Measurements from ENCODE around the gene MGP.
A peak's percentile ranks its signal among the peaks of the same experiment; 100 is the strongest.

Gene MGP

DNA sequence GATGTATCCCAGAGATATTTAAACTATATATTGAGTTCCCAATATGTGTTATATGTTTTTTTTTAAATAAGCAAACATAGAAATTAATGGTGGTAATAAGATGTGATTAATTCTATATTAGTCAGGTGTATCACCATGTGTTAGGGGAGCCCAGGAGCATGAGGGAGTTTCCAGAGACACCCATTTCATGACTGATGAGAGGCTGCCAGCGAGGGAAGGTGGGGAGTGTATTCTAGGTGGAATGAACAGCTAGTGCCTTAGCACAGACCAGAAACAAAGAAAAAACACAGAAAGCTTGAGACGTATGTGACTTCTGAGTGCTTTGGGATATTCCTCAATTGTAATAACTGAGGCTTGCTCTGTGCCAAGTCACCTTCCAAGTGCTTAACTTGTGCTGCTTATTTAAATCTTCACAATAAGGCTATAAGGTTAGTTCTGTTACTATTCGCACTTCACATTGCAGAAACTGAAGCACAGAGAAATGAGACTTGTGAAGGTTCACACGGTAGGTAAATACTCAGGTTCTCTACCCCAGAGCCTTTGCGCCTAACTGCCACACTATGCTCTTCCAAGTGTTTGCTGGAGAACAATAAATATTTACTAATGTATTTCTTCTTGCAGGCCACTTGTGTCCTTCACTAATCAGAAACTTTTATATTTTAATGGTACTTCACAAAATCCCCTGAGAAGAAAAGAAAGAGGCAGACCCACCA, 17.9 kb upstream of the MGP start:
- Histone ChIP-seq H3K4me1 (ENCODE audit: control insufficient read depth, insufficient read depth, low read length, poor library complexity, severe bottlenecking) (no peaks in the 10 kb centered on the region), H3K4me3 (ENCODE audit: extremely low read depth, insufficient read depth, low read length, poor library complexity, severe bottlenecking) (no peak overlapping the region), H3K9me3 (ENCODE audit: control insufficient read depth, low read length) (no peaks in the 10 kb centered on the region), H3K27ac (ENCODE audit: low read depth, low read length, severe bottlenecking) (no peak overlapping the region), H3K36me3 (ENCODE audit: control insufficient read depth, insufficient read depth, low read length) (no peaks in the 10 kb centered on the region)
- WGBS, 2 experiments (ENCODE audit: insufficient coverage in 2 of 2) = 90 to 100% methylated on average over 1 to 4 of the region's 5 CpGs

DNA sequence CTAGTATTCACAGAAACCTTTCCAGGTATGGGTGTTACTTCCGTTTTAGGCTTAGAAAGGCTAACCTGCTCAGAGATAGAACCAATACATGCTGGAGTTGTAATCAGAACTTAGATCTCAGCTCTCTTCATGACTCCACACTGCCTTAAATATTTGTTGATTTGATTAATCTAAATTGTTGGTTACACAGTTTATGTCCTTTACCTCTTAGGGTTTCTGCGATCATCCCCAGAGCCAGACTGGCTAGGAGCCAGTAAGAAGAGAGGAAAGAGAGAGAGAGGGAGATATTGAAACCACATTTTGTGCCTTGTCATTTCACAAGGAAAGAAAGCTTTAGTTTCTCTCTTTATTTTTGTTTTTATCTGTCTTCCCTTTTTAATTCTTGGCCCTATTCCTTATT, 16.8 kb upstream of the MGP start:
- no peaks in the 10 kb centered on the region for H3K9me3 ChIP-seq (ENCODE audit: control insufficient read depth, low read length)
- no peak overlapping the region for H3K4me3 ChIP-seq (ENCODE audit: extremely low read depth, insufficient read depth, low read length, poor library complexity, severe bottlenecking)
- H3K36me3 ChIP-seq (ENCODE audit: control insufficient read depth, insufficient read depth, low read length) = no peaks in the 10 kb centered on the region
- H3K27ac ChIP-seq (ENCODE audit: low read depth, low read length, severe bottlenecking) = no peak overlapping the region
- no peaks in the 10 kb centered on the region for H3K4me1 ChIP-seq (ENCODE audit: control insufficient read depth, insufficient read depth, low read length, poor library complexity, severe bottlenecking)
- 100% methylated on average over 2 of the region's 2 CpGs; no CpG with 5 or more reads in 1 of the 2 experiments for WGBS, 2 experiments (ENCODE audit: insufficient coverage in 2 of 2)

DNA sequence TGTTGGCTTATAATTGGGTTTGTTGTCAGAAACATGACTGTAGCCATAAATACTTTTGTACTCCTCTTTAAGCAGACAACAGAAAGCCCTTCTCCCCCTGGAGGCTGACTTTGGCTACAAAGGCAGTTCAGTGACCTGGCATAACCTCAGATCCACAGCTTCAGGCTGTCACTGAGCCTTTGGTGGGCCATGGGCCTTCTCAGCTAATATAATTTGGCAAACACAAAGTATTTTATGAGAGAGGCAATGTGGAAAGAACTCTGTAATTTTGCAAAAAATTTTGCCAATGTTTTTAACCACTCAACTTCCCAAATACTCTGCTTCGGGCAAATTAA, 15.5 kb upstream of the MGP start:
- 83 to 100% methylated on average over 1 of the region's 1 CpG for WGBS, 2 experiments (ENCODE audit: insufficient coverage in 2 of 2)
- Histone ChIP-seq H3K4me1 (ENCODE audit: control insufficient read depth, insufficient read depth, low read length, poor library complexity, severe bottlenecking) (peaks cover 4% of the 10 kb centered on the region), H3K36me3 (ENCODE audit: control insufficient read depth, insufficient read depth, low read length) (no peaks in the 10 kb centered on the region), H3K27ac (ENCODE audit: low read depth, low read length, severe bottlenecking) (no peak overlapping the region), H3K9me3 (ENCODE audit: control insufficient read depth, low read length) (no peaks in the 10 kb centered on the region), H3K4me3 (ENCODE audit: extremely low read depth, insufficient read depth, low read length, poor library complexity, severe bottlenecking) (no peak overlapping the region)

DNA sequence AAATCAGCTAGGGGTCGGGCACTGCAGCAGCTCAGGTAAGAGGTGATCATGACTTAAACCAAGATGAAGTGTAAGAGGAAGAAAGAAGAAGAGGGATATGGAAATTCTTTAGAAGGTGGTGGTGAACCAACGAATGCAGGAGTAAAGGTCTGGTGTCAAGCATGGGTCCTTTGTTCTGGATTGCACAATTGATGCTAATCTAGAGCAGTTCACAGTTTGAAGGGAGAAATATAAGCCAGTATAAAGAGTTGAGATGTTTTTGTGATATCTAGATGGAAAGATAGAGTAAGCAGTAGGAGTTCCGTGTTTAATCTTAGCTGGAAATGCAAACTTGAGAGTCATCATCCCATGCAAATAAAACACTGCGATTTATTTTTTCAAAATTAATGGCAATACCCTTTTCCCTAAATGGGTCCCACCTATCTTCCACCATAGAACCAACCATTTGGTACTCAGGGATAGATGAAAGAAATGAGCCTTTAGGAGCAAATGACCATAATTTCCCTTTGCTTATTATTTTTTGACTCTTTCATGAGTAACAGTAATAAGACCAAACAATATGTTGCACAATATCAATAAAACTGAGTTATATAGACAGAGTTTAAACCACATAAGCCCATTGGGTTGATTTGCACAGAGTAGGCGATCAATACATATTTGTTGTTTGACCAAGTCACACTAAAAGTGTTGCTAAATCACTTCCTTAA, 15.0 kb upstream of the MGP start:
- H3K27ac ChIP-seq (ENCODE audit: low read depth, low read length, severe bottlenecking) = no peak overlapping the region
- 81 to 94% methylated on average over 2 to 3 of the region's 5 CpGs for WGBS, 2 experiments (ENCODE audit: insufficient coverage in 2 of 2)

DNA sequence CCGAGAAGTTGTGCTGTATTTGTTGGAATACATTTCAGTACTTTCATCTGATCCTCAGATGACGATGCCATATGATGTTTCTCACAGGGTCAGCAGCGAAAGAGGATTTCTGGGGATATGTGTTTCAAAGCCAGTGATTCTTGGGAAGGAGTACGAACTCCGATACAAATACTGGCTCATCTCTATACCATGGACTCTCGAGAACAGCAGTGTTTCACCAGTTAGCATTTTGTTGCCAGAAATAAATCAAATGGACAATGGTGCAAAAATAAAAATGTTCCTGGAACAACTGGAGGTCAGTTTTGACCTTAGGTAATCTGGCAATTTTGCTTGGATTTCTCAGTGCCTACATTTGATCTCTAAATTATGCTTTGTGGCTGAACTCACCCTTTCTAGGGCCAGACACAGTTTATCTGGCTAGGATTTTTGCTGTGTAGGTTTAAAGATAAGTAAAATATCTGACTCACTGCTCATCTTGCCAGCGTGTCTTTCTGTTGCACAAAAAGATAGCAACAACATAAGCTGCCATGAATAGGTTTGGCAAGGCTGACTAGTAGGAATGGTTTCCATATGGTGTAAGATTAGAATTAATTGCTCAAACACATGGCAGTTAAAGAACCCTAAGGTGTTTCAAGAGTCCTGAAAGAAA, 11.0 kb upstream of the MGP start:
- H3K27ac ChIP-seq (ENCODE audit: low read depth, low read length, severe bottlenecking) = peak overlapping the region; percentile 63
- H3K36me3 ChIP-seq (ENCODE audit: control insufficient read depth, insufficient read depth, low read length) = no peaks in the 10 kb centered on the region
- peaks cover 4% of the 10 kb centered on the region for H3K4me1 ChIP-seq (ENCODE audit: control insufficient read depth, insufficient read depth, low read length, poor library complexity, severe bottlenecking)
- H3K9me3 ChIP-seq (ENCODE audit: control insufficient read depth, low read length) = no peaks in the 10 kb centered on the region
- no peak overlapping the region for H3K4me3 ChIP-seq (ENCODE audit: extremely low read depth, insufficient read depth, low read length, poor library complexity, severe bottlenecking)
- 40 to 93% methylated on average over 1 to 5 of the region's 7 CpGs for WGBS, 2 experiments (ENCODE audit: insufficient coverage in 2 of 2)

More for the DNA sequence above, 15.0 kb upstream of the MGP start:
- no peaks in the 10 kb centered on the region for H3K9me3 ChIP-seq (ENCODE audit: control insufficient read depth, low read length)
- H3K4me1 ChIP-seq (ENCODE audit: control insufficient read depth, insufficient read depth, low read length, poor library complexity, severe bottlenecking) = peaks cover 4% of the 10 kb centered on the region
- H3K4me3 ChIP-seq (ENCODE audit: extremely low read depth, insufficient read depth, low read length, poor library complexity, severe bottlenecking) = no peak overlapping the region
- H3K36me3 ChIP-seq (ENCODE audit: control insufficient read depth, insufficient read depth, low read length) = no peaks in the 10 kb centered on the region

DNA sequence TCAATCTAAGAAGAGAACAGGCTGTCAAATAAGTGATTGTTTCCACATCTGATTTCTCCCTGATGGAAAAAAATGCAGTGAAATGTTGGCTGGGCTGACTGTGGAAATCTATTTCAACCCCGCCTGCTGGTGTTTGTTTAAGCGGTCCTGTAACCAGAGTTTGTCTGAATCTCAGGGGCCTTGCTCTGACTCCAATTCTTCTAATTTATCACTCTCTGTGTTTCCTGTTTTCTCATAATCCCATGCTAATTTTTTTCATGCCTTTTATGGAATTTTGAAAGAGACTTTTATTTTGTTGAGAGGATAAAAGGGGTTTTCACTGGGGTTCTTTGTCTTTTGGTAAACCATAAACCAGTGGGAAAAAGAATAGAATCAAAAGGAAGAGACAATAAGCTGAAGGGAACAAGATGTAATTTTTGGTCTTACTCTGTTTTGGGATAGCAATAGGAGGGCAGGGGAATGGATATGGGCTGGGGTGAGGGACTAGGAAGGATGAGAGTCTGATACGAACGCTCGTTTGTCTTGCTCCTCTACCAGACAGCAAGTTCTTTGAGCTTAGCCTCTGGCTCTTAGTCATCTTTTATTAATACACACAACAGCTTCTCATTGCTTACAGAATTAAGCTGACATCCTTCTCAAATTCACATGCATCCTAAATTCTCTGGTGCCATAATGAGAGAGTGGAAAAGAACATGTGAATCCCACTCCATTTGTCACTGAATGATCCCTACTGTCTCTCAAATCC, 8.0 kb upstream of the MGP start:
- H3K36me3 ChIP-seq (ENCODE audit: control insufficient read depth, insufficient read depth, low read length) = no peaks in the 10 kb centered on the region
- H3K4me1 ChIP-seq (ENCODE audit: control insufficient read depth, insufficient read depth, low read length, poor library complexity, severe bottlenecking) = peaks cover 4% of the 10 kb centered on the region
- WGBS, 2 experiments (ENCODE audit: insufficient coverage in 2 of 2) = 83 to 100% methylated on average over 1 to 2 of the region's 5 CpGs
- H3K4me3 ChIP-seq (ENCODE audit: extremely low read depth, insufficient read depth, low read length, poor library complexity, severe bottlenecking) = no peak overlapping the region
- H3K9me3 ChIP-seq (ENCODE audit: control insufficient read depth, low read length) = no peaks in the 10 kb centered on the region
- H3K27ac ChIP-seq (ENCODE audit: low read depth, low read length, severe bottlenecking) = no peak overlapping the region

DNA sequence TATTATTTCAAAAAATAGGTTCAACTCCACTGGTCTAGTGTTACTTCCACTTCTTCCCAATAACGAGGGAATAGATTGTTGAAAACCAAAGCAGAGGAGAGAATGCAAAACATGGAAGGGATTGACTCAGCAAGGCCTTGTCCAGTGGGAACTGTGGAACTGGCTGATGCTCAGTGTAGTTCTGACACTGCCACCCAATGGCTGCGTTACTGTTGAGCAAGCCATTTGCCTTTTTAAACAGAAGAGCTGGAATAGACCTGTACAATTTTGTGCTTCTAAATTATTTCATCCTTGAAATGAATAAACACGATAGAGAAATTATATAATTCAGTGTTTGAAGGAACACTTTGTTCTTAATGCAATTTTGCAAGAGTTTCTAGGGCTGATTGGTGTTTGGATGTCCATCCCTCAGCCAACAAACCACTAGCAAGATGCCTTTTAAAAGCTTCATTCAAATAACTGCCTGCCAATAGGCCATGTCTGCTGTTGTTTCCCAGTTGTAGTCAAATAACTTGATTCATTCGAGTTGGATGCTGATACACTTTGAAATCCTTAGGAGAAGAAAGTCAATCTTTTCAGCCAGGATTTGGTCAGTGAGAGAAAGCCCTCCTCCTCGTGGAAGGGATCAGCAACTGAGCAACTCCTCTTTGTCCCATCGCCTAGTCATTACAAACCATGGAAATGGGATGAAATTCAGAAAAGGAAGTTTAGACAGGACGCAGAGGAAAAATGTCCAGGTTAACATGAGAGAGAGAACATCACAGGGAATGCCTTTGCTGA, 7.3 kb upstream of the MGP start:
- Histone ChIP-seq H3K36me3 (ENCODE audit: control insufficient read depth, insufficient read depth, low read length) (no peaks in the 10 kb centered on the region), H3K27ac (ENCODE audit: low read depth, low read length, severe bottlenecking) (no peak overlapping the region), H3K4me1 (ENCODE audit: control insufficient read depth, insufficient read depth, low read length, poor library complexity, severe bottlenecking) (peaks cover 4% of the 10 kb centered on the region), H3K9me3 (ENCODE audit: control insufficient read depth, low read length) (no peaks in the 10 kb centered on the region), H3K4me3 (ENCODE audit: extremely low read depth, insufficient read depth, low read length, poor library complexity, severe bottlenecking) (no peak overlapping the region)
- 91 to 95% methylated on average over 3 to 4 of the region's 7 CpGs for WGBS, 2 experiments (ENCODE audit: insufficient coverage in 2 of 2)

DNA sequence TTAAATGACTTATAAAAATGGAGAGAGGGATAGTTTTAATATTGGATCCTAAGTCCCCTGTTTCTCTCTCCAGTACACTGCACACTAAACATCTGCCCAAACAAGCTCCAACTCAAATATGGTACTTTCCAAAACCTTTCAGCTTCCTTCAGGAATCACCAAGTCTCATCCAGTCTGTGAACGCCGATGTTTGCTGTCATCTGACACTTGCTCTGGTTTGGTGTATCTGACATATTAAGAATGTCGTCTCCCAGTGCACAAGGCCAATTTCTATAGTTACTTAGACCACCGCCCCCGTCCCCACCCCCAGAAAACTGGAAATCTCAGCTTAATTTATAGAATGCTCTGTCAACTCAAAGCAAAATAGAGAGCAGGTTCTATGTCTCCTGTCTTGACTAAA, 5.0 kb upstream of the MGP start:
- H3K36me3 ChIP-seq (ENCODE audit: control insufficient read depth, insufficient read depth, low read length) = no peaks in the 10 kb centered on the region
- H3K4me3 ChIP-seq (ENCODE audit: extremely low read depth, insufficient read depth, low read length, poor library complexity, severe bottlenecking) = no peak overlapping the region
- no peak overlapping the region for H3K27ac ChIP-seq (ENCODE audit: low read depth, low read length, severe bottlenecking)
- no peaks in the 10 kb centered on the region for H3K4me1 ChIP-seq (ENCODE audit: control insufficient read depth, insufficient read depth, low read length, poor library complexity, severe bottlenecking)
- 100% methylated on average over 2 to 3 of the region's 5 CpGs for WGBS, 2 experiments (ENCODE audit: insufficient coverage in 2 of 2)
- no peaks in the 10 kb centered on the region for H3K9me3 ChIP-seq (ENCODE audit: control insufficient read depth, low read length)

DNA sequence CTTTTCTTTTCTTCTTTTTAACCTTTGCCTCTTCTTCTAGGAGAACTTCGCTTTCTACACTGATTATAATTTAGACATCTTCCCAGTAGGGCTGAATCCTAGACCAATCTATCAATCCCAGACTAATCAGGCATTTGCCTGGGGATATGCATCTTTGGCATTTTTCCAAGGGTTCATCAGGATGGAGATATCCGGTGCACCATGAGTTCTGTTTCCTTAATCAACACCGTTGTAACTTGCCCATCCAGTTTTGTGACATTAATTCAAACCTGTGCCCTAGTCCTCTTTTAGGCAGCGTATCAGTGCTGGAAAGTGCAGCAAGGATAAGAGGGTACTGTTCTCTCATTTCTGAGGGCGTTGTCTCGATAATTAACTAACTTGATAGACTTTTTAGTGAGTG, 617 bp upstream of the MGP start:
- no peaks in the 10 kb centered on the region for H3K4me1 ChIP-seq (ENCODE audit: control insufficient read depth, insufficient read depth, low read length, poor library complexity, severe bottlenecking)
- no peak overlapping the region for H3K27ac ChIP-seq (ENCODE audit: low read depth, low read length, severe bottlenecking)
- H3K9me3 ChIP-seq (ENCODE audit: control insufficient read depth, low read length) = no peaks in the 10 kb centered on the region
- WGBS, 2 experiments (ENCODE audit: insufficient coverage in 2 of 2) = 90 to 91% methylated on average over 4 to 5 of the region's 6 CpGs
- no peaks in the 10 kb centered on the region for H3K36me3 ChIP-seq (ENCODE audit: control insufficient read depth, insufficient read depth, low read length)
- no peak overlapping the region for H3K4me3 ChIP-seq (ENCODE audit: extremely low read depth, insufficient read depth, low read length, poor library complexity, severe bottlenecking)

DNA sequence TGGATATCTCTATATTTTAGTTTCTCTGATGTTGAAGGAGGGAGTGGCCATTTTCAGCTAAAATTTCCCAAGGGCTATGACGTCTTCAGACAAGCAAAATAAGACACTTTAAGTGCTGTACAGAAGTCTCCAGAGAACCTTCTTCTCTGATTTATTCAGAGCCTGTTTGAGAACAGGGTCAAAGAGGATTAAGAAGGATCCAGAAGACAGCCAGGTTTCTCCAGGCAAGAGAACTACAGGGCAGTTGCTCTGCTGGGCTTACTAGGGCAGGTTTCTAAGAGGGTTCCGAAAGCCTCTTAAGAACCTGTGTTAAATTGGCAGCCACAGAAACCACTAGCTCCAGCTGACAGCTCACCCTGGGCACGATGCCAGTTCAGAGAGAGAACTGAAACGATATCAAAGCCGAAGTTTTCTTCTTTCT, 1.2 kb downstream of the MGP start:
- 95 to 100% methylated on average over 2 of the region's 5 CpGs for WGBS, 2 experiments (ENCODE audit: insufficient coverage in 2 of 2)
- H3K27ac ChIP-seq (ENCODE audit: low read depth, low read length, severe bottlenecking) = no peak overlapping the region
- no peaks in the 10 kb centered on the region for H3K36me3 ChIP-seq (ENCODE audit: control insufficient read depth, insufficient read depth, low read length)
- no peak overlapping the region for H3K4me3 ChIP-seq (ENCODE audit: extremely low read depth, insufficient read depth, low read length, poor library complexity, severe bottlenecking)
- no peaks in the 10 kb centered on the region for H3K4me1 ChIP-seq (ENCODE audit: control insufficient read depth, insufficient read depth, low read length, poor library complexity, severe bottlenecking)
- no peaks in the 10 kb centered on the region for H3K9me3 ChIP-seq (ENCODE audit: control insufficient read depth, low read length)
